Smooth muscle cell (in vitro differentiated cells): ENCODE data around the gene PRDM8. TPM values are rescaled to one million over a fixed set of nuclear protein-coding genes. Genes with fewer than 3 reads are reported as not detected.

Experiments used
- DNase-seq: peaks from one replicate; lab custom pipeline; 2025; ENCODE audit not compliant: unreplicated experiment; lab: John Stamatoyannopoulos, UW
- H2AFZ ChIP-seq: fragments of 200-600 bp; sonication (generic); 2 replicates; pipeline ENCODE4 v1.6.0; 2016; ENCODE audit warnings: antibody characterized with exemption, low read depth, mild to moderate bottlenecking
- H3F3A ChIP-seq: fragments of 200-600 bp; sonication (generic); 2 replicates; pipeline ENCODE4 v1.6.0; 2017; ENCODE audit warnings: antibody characterized with exemption, low read depth
- H3K27ac ChIP-seq: fragments of 200-600 bp; sonication (generic); 2 replicates; pipeline ENCODE4 v1.5.1; 2016; ENCODE audit warnings: low read depth, mild to moderate bottlenecking
- H3K27me3 ChIP-seq: fragments of 200-600 bp; sonication (generic); 2 replicates; pipeline ENCODE4 v1.6.1; 2016; ENCODE audit warnings: low read depth, mild to moderate bottlenecking
- H3K36me3 ChIP-seq: fragments of 200-600 bp; sonication (generic); 2 replicates; pipeline ENCODE4 v1.5.1; 2016; ENCODE audit warnings: low read depth
- H3K4me1 ChIP-seq: fragments of 200-600 bp; sonication (generic); 2 replicates; pipeline ENCODE4 v1.5.1; 2016; ENCODE audit warnings: low read depth
- H3K4me2 ChIP-seq: fragments of 200-600 bp; sonication (generic); 2 replicates; pipeline ENCODE4 v1.6.0; 2016; ENCODE audit warnings: mild to moderate bottlenecking
- H3K4me3 ChIP-seq: fragments of 200-600 bp; sonication (generic); 2 replicates; pipeline ENCODE4 v1.5.1; 2016; ENCODE audit warnings: mild to moderate bottlenecking
- H3K79me2 ChIP-seq: fragments of 200-600 bp; sonication (generic); 2 replicates; pipeline ENCODE4 v1.6.0; 2016; ENCODE audit warnings: low read depth, mild to moderate bottlenecking
- H3K9ac ChIP-seq: fragments of 200-600 bp; sonication (generic); 2 replicates; pipeline ENCODE4 v1.6.0; 2016; ENCODE audit warnings: low read depth
- H3K9me3 ChIP-seq: fragments of 200-600 bp; sonication (generic); replicated peaks from 2 replicates; pipeline ENCODE4 v1.5.1; 2016; ENCODE audit warnings: low read depth
- H4K20me1 ChIP-seq: fragments of 200-600 bp; sonication (generic); 2 replicates; pipeline ENCODE4 v1.6.0; 2016; ENCODE audit warnings: low read depth
- CTCF ChIP-seq: fragments of 200-600 bp; sonication (generic); IDR thresholded peaks from 2 replicates; pipeline ENCODE4 v1.5.1; 2017; ENCODE audit warnings: borderline replicate concordance, mild to moderate bottlenecking, antibody characterized with exemption; ENCODE audit not compliant: insufficient read depth, poor library complexity, severe bottlenecking
- WGBS: methylation state at CpG from one replicate; pipeline ENCODE4 v1.1.7; 2016; ENCODE audit warnings: low lambda C conversion rate; 5-methylcytosine and 5-hydroxymethylcytosine counted together
- polyA plus RNA-seq: library from polyadenylated mRNA; unstranded; fragments of >200 nt; fragmentation: Nextera tagmentation; extraction: Ambion mirVana; gene quantifications from 2 replicates; pipeline ENCODE4 v1.2.1, GENCODE V29; 2016
- total RNA-seq: library from RNA; depleted of rRNA; stranded (reverse); fragments of >200 nt; gene quantifications from 2 replicates; pipeline ENCODE4 v1.2.3, GENCODE V29; 2014

Gene PRDM8
- total and polyA plus RNA-seq, 2 experiments from 2014 or later = 0.09 to 0.15 TPM

- Histone ChIP-seq H3K27ac (no peak overlapping the region), H4K20me1 (no peaks in the 10 kb centered on the region), H3K27me3 (peaks cover 68% of the 10 kb centered on the region), H3K79me2 (no peaks in the 10 kb centered on the region), H3K4me3 (no peak overlapping the region), H3K9ac (no peak overlapping the region), H2AFZ (no peak overlapping the region), H3K4me1 (no peaks in the 10 kb centered on the region), H3K36me3 (no peaks in the 10 kb centered on the region), H3K9me3 (no peaks in the 10 kb centered on the region), H3F3A (no peaks in the 10 kb centered on the region), H3K4me2 (no peak overlapping the region)
- WGBS = 8% methylated on average over 5 of the region's 5 CpGs
- TF ChIP-seq CTCF = peak; percentile 71
- DNase-seq = no peak
These were observed 18.2 kb downstream of the PRDM8 start for GRCh38 chr4:80215449-80216052.

GRCh38 chr4:80216100-80216761 is 18.9 kb downstream of the PRDM8 start:
- no peak overlapping the region for H3K27ac ChIP-seq
- H3K4me1 ChIP-seq = no peaks in the 10 kb centered on the region
- no peaks in the 10 kb centered on the region for H3F3A ChIP-seq
- 75% methylated on average over 2 of the region's 2 CpGs for WGBS
- DNase-seq = no peak
- H3K79me2 ChIP-seq = no peaks in the 10 kb centered on the region
- TF ChIP-seq CTCF = no peak
- H3K36me3 ChIP-seq = no peaks in the 10 kb centered on the region
- no peaks in the 10 kb centered on the region for H4K20me1 ChIP-seq
- peaks cover 67% of the 10 kb centered on the region for H3K27me3 ChIP-seq
- H3K4me2 ChIP-seq = no peak overlapping the region
- H2AFZ ChIP-seq = no peak overlapping the region
- no peaks in the 10 kb centered on the region for H3K9me3 ChIP-seq
- H3K4me3 ChIP-seq = no peak overlapping the region
- H3K9ac ChIP-seq = no peak overlapping the region

GRCh38 chr4:80219301-80220025 is 22.2 kb downstream of the PRDM8 start:
- WGBS = 34% methylated on average over 5 of the region's 5 CpGs
- Histone ChIP-seq H3K27ac (no peak overlapping the region), H3K36me3 (no peaks in the 10 kb centered on the region), H2AFZ (no peak overlapping the region), H3K9ac (no peak overlapping the region), H3K4me3 (no peak overlapping the region), H3F3A (no peaks in the 10 kb centered on the region), H4K20me1 (no peaks in the 10 kb centered on the region), H3K79me2 (no peaks in the 10 kb centered on the region), H3K4me2 (no peak overlapping the region), H3K4me1 (no peaks in the 10 kb centered on the region), H3K27me3 (peaks cover 77% of the 10 kb centered on the region), H3K9me3 (no peaks in the 10 kb centered on the region)
- DNase-seq = no peak
- no peak for TF ChIP-seq CTCF
